Keratinocyte (primary cell): Measurements from ENCODE around the gene UCP2. TPM values are rescaled to one million over a fixed set of nuclear protein-coding genes. Genes with fewer than 3 reads are reported as not detected.

Source experiments
- DNase-seq: peaks from one replicate; pipeline ENCODE4 v3.0.0-alpha.2; 2011; ENCODE audit warnings: low read depth, missing footprints, low spot score
- FAIRE-seq: peaks from 2 replicates; lab custom pipeline; 2011; peaks lifted over from hg19 to GRCh38; lab: Jason Lieb, UNC
- H2AFZ ChIP-seq: 2 replicates; pipeline ENCODE4 v1.6.0; 2012; ENCODE audit warnings: low read length, control low read depth, inconsistent platforms; ENCODE audit not compliant: control insufficient read depth
- H3K27ac ChIP-seq: 2 replicates; pipeline ENCODE4 v1.5.1; 2011; ENCODE audit warnings: low read length; ENCODE audit not compliant: control insufficient read depth, insufficient read depth
- H3K27me3 ChIP-seq: 3 replicates; pipeline ENCODE4 v1.6.0; 2011; ENCODE audit warnings: low read length; ENCODE audit not compliant: control insufficient read depth, insufficient read depth; ENCODE audit errors: extremely low read depth
- H3K36me3 ChIP-seq, 2 experiments: 2 replicates in 1 of 2; 3 replicates in 1 of 2; pipeline ENCODE4 v1.5.1; 2011; ENCODE audit warnings: low read length in 2 of 2, mild to moderate bottlenecking in 1 of 2; ENCODE audit not compliant: control insufficient read depth in 2 of 2, insufficient read depth in 2 of 2; ENCODE audit errors: extremely low read depth in 1 of 2
- H3K4me1 ChIP-seq: 3 replicates; pipeline ENCODE4 v1.5.1; 2011; ENCODE audit warnings: low read length; ENCODE audit not compliant: control insufficient read depth, insufficient read depth; ENCODE audit errors: extremely low read depth
- H3K4me2 ChIP-seq: 3 replicates; pipeline ENCODE4 v1.6.0; 2011; ENCODE audit warnings: low read depth, low read length; ENCODE audit not compliant: control insufficient read depth, insufficient read depth; ENCODE audit errors: extremely low read depth
- H3K4me3 ChIP-seq, 3 experiments: fragments of 200-600 bp in 1 of 3; sonication (generic) in 1 of 3; 2 replicates in 2 of 3; 3 replicates in 1 of 3; pipeline ENCODE4 v1.5.1; 2011 to 2016; ENCODE audit warnings: low read length in 3 of 3, mild to moderate bottlenecking in 3 of 3, control low read depth in 2 of 3, inconsistent platforms in 1 of 3, low read depth in 1 of 3, mixed read lengths in 1 of 3, mixed run types in 1 of 3, moderate library complexity in 1 of 3; ENCODE audit not compliant: control insufficient read depth in 2 of 3, insufficient read depth in 2 of 3; ENCODE audit errors: extremely low read depth in 1 of 3
- H3K79me2 ChIP-seq: 2 replicates; pipeline ENCODE4 v1.6.0; 2012; ENCODE audit warnings: low read length; ENCODE audit not compliant: control insufficient read depth, insufficient read depth
- H3K9ac ChIP-seq: 3 replicates; pipeline ENCODE4 v1.6.0; 2011; ENCODE audit warnings: low read length; ENCODE audit not compliant: control insufficient read depth, insufficient read depth; ENCODE audit errors: extremely low read depth
- H3K9me1 ChIP-seq: 3 replicates; pipeline ENCODE4 v1.6.0; 2011; ENCODE audit warnings: low read length; ENCODE audit not compliant: control insufficient read depth, insufficient read depth; ENCODE audit errors: extremely low read depth
- H3K9me3 ChIP-seq: 2 replicates; pipeline ENCODE4 v1.5.1; 2012; ENCODE audit warnings: low read depth, low read length; ENCODE audit not compliant: control insufficient read depth
- H4K20me1 ChIP-seq: 3 replicates; pipeline ENCODE4 v1.6.0; 2011; ENCODE audit warnings: low read length; ENCODE audit not compliant: control insufficient read depth, insufficient read depth; ENCODE audit errors: extremely low read depth
- EZH2 ChIP-seq: IDR thresholded peaks from one replicate; pipeline ENCODE4 v1.6.1; 2012; ENCODE audit warnings: inconsistent platforms, mild to moderate bottlenecking, low read length, moderate library complexity
- dilution Hi-C: fragments of 300-500 bp; cut with MboI; formaldehyde crosslinking; loops from one replicate; pipeline ENCODE4 v1.7.0; 2020; ENCODE audit warnings: low sequenced_read_pairs; ENCODE audit not compliant: extremely low pct_ligation_motif_present
- polyA plus RNA-seq, 5 experiments: library from polyadenylated mRNA; depleted of rRNA in 3 of 5; stranded (reverse) in 3 of 5; stranded (forward) in 1 of 5; unstranded in 1 of 5; fragments of >200 nt; gene quantifications; 1 replicate in 1 of 5; 2 replicates in 3 of 5; 3 replicates in 1 of 5; pipeline versions ENCODE4 v1.2.1 to v1.2.3, GENCODE V29; 2011 to 2012; ENCODE audit warnings: missing spikeins in 2 of 5, low read depth in 1 of 5, low replicate concordance in 1 of 5
- TF ChIP-seq, protein P1 (sequence below), 3 experiments: IDR thresholded peaks in 1 of 3; conservative IDR thresholded peaks in 1 of 3; optimal IDR thresholded peaks in 1 of 3; 2 replicates in 2 of 3; 3 replicates in 1 of 3; pipeline versions ENCODE3 to v1.5.1; 2011; ENCODE audit warnings: low read length in 3 of 3, mild to moderate bottlenecking in 3 of 3, moderate library complexity in 2 of 3, control low read depth in 1 of 3, inconsistent platforms in 1 of 3; ENCODE audit not compliant: insufficient read depth in 2 of 3; ENCODE audit errors: extremely low read depth in 1 of 3

The UCP2 gene
- polyA plus RNA-seq, 1 donor (not counting 4 experiments of a cell fraction or from before 2014, with no cell fraction given): 1.1 TPM

GRCh38 chr11:74025467-74026166 lies 43.0 kb upstream of the UCP2 start:
- no peak overlapping the region for H3K4me2 ChIP-seq
- no peaks in the 10 kb centered on the region for H3K9me3 ChIP-seq
- H3K9ac ChIP-seq: no peak overlapping the region
- H3K27me3 ChIP-seq: no peaks in the 10 kb centered on the region
- H3K9me1 ChIP-seq: no peaks in the 10 kb centered on the region
- peaks cover 2% of the 10 kb centered on the region for H4K20me1 ChIP-seq
- FAIRE-seq (no peak), DNase-seq (peak; percentile 17)
- no peak overlapping the region for H3K4me3 ChIP-seq
- H3K36me3 ChIP-seq: peaks cover 3 to 5% of the 10 kb centered on the region in 2 experiments
- no peaks in the 10 kb centered on the region for H3K79me2 ChIP-seq
- H3K27ac ChIP-seq: no peak overlapping the region
- TF ChIP-seq, protein P1, sequence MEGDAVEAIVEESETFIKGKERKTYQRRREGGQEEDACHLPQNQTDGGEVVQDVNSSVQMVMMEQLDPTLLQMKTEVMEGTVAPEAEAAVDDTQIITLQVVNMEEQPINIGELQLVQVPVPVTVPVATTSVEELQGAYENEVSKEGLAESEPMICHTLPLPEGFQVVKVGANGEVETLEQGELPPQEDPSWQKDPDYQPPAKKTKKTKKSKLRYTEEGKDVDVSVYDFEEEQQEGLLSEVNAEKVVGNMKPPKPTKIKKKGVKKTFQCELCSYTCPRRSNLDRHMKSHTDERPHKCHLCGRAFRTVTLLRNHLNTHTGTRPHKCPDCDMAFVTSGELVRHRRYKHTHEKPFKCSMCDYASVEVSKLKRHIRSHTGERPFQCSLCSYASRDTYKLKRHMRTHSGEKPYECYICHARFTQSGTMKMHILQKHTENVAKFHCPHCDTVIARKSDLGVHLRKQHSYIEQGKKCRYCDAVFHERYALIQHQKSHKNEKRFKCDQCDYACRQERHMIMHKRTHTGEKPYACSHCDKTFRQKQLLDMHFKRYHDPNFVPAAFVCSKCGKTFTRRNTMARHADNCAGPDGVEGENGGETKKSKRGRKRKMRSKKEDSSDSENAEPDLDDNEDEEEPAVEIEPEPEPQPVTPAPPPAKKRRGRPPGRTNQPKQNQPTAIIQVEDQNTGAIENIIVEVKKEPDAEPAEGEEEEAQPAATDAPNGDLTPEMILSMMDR (optimal IDR thresholded peaks at IDR 0.05 in 1 of 3, IDR thresholded peaks at IDR 0.05 in 1 of 3, conservative IDR thresholded peaks at IDR 0.05 in 1 of 3; ENCODE audit: extremely low read depth in 1 of 3, insufficient read depth in 2 of 3, low read length in 3 of 3): no peak
- TF ChIP-seq EZH2: no peak
- dilution Hi-C loops: no loop called here
- no peak overlapping the region for H2AFZ ChIP-seq
- peaks cover 17% of the 10 kb centered on the region for H3K4me1 ChIP-seq

DNA sequence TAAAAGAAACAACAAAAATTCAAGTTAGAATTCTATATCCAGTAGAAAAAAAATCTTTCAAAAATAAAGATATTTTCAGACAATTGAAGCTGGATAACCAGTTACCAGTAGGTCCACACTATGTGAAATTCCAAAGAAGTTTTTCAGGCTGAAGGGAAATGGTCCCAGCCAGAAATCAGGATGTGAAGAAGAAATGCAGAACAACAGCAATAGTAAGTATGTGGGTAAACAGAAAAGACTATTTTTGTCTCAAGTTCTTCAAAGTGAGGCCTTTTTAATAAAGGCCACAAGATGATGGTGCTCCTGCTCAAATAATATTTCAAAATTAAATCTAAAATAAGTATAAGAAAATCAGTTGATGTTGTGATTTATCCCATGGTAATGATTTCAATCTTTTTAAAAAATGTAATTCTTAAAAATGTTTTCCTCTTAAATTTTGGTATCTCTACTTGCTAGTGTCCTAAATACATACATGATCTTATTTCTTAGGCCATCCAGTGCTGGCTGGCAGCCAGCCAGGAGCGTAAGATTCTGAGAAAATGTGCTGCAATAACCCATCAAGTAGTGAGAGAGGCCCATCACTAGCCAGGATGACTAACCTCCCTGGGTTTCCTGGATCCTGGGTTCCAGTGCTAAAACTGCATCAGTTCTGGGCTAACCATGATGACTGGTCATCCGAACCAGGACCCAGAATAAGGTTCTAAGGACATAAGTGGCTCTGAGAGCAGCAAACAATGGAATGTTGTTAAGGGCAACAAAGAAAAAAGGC lies 41.8 kb upstream of the UCP2 start:
- Histone ChIP-seq H3K9ac (no peak overlapping the region), H3K4me2 (no peak overlapping the region), H3K79me2 (no peaks in the 10 kb centered on the region), H3K4me1 (peaks cover 17% of the 10 kb centered on the region), H3K27ac (no peak overlapping the region), H2AFZ (no peak overlapping the region), H3K9me3 (no peaks in the 10 kb centered on the region), H3K4me3 (no peak overlapping the region), H3K9me1 (no peaks in the 10 kb centered on the region), H4K20me1 (peaks cover 2% of the 10 kb centered on the region), H3K27me3 (no peaks in the 10 kb centered on the region), H3K36me3 (peaks cover 3 to 5% of the 10 kb centered on the region in 2 experiments)
- DNase-seq (no peak), FAIRE-seq (no peak)
- dilution Hi-C loops: no loop called here
- TF ChIP-seq, protein P1 (optimal IDR thresholded peaks at IDR 0.05 in 1 of 3, IDR thresholded peaks at IDR 0.05 in 1 of 3, conservative IDR thresholded peaks at IDR 0.05 in 1 of 3; ENCODE audit: extremely low read depth in 1 of 3, insufficient read depth in 2 of 3, low read length in 3 of 3): no peak
- TF ChIP-seq EZH2: no peak
